DMS53 treated with DMSO at 0.1 percent for 48 hours (cell line): Measurements from ENCODE around the gene PANX2.
"Not testable (repeated sequence)": the region's sequence is repeated elsewhere in the genome, so short reads cannot be mapped to it uniquely, and the experiment has no call there.

Source experiments
- DNase-seq: peaks from one replicate; lab custom pipeline; 2025; ENCODE audit not compliant: unreplicated experiment; lab: John Stamatoyannopoulos, UW

PANX2 gene

DNA sequence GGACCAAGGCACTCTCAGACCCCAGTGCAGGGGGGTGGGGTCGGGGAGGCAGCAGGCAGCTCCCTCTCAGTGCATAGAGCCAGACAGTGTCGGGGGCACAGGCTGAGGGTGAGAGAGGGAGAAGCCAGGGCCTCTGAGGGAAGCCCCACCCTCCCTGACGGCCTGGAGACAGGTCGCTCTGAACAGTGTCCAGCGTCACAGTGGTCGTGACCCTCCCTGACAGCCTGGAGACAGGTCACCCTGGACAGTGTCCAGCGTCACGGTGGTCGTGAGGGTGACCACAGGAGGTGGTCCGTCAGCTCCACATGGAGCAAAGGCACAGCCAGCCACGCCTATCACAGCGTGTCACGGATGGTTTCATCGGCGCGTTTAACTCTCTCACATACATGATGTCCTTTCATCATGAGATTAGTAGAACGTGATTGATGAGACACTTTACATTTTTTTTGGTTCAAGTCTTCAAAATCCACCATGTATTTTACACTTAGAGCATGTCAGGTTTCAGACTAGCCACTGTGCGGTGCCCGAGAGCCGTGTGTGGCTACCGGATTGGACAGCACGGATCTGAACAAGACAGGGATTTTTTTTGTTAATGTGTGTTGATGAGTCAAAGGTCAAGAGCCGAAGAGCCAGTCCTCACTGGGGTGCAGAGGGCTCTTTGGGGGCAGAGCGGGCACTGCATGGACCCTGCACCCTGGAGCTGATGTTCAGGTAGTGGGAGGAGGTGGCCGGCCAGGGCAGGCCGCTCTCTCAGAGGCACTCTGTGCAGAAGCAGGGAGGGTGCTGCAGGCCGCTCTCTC is 23.9 kb upstream of the PANX2 start:
- peak; percentile 45 for DNase-seq

- DNase-seq: not testable (repeated sequence)
Measured at GRCh38 chr22:50147258-50148165, 23.0 kb upstream of the PANX2 start.

DNA sequence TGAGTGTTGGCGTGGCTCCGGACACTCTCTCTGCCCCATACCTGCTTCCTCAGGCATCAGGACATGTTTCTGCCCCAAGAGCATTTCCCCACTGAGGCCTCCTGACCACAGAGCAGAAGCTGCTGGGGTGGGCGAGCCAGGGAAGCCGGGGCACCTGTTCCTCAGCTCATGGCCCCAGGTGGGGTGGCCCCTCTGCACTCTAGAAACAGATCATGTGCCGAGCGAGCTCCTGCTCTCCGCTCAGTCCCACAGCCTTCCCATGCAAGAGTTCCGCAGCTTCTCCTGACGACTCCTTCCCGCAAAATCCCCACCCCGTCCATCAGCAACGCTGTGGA is 22.4 kb upstream of the PANX2 start:
- no peak for DNase-seq

- DNase-seq: peak; percentile 89
Measured at GRCh38 chr22:50148991-50149721, 21.4 kb upstream of the PANX2 start.

GRCh38 chr22:50150161-50151129 is 20.1 kb upstream of the PANX2 start:
- DNase-seq: no peak

GRCh38 chr22:50151571-50152537 is 18.7 kb upstream of the PANX2 start:
- no peak for DNase-seq

DNA sequence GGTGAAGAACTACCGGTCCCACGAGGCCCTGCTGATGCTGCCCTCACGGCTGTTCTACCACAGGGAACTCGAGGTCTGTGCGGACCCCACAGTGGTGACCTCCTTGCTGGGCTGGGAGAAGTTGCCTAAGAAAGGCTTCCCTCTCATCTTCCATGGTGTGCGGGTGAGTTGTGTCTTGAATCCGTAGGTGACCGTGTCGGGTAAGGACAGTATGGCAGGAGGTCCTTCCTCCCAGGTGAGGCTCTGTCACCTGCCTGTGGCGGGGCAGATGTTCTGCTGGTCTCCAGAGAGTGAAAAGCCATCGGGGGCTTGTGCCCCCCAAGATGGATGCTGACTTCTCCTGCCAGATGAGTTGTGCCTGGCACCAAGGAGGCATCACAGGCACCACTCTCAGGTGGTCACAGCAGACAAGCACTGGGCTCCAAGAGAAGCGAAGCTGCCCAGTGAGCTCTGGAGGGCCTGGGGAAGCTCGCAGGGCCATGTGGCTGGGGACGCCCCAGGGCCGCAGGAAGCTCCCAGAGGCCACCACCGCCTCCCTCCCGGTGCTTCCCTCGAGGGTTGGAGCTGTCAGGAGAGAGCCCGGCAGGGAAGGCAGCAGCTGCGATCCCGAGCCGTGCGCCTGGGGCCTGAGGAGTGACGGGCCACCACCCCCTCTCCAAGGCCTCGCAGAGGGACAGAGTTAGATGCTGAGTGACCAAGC is 17.3 kb upstream of the PANX2 start:
- DNase-seq: no peak

- no peak for DNase-seq
Measured at GRCh38 chr22:50153756-50154140, 16.8 kb upstream of the PANX2 start.

DNA sequence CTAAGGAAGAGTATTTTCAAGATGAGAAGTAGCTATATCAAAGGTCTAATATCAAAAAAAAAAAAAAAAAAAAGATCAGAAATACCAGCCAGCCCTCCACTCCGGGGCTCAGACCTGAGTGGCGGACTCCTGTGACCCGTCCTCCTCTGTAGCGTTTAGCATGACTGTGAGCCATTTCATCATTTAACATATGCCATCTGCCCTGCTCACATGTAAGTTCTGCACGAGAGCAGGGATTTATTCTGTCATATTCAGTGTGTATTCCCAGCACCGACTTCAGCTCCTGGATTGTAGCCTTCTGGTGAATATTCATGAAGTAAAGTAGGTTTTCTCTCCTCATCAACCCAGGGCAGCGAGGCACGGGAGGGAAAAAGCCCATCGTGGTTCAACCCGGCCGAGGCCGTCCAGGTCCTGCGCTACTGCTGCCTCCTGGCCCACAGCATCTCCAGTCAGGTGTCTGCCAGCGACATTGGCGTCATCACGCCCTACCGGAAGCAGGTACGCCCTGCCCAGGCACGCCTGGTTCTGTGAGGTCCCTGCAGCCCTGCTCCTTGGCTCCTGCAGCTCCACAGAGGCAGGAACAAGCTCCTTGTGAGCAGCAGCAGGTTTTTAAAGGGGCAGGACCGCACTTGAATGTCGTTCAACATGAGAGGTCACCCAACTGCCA is 12.7 kb upstream of the PANX2 start:
- DNase-seq: no peak

DNA sequence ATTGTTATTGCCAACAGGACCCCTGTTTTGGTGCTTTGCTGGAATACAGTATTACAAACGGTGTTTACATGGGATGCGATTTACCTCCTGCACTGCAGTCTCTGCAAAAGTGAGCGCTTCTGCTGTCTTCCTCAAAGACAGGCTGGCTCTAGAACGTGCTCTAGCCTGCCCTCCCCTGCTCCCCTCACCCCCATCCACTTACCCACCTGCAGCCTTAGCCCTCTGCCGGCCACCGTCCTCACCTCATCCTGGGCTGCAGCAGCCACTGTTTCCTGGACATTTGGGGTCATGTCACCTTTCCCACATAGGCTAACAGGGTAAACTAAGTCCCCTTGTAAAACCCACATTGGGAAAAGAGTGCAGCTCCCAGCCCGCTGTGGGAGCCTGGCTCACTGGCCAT is 9.6 kb upstream of the PANX2 start:
- no peak for DNase-seq

GRCh38 chr22:50161508-50162390 is 8.8 kb upstream of the PANX2 start:
- no peak for DNase-seq

GRCh38 chr22:50162391-50162956 is 8.1 kb upstream of the PANX2 start:
- no peak for DNase-seq

DNA sequence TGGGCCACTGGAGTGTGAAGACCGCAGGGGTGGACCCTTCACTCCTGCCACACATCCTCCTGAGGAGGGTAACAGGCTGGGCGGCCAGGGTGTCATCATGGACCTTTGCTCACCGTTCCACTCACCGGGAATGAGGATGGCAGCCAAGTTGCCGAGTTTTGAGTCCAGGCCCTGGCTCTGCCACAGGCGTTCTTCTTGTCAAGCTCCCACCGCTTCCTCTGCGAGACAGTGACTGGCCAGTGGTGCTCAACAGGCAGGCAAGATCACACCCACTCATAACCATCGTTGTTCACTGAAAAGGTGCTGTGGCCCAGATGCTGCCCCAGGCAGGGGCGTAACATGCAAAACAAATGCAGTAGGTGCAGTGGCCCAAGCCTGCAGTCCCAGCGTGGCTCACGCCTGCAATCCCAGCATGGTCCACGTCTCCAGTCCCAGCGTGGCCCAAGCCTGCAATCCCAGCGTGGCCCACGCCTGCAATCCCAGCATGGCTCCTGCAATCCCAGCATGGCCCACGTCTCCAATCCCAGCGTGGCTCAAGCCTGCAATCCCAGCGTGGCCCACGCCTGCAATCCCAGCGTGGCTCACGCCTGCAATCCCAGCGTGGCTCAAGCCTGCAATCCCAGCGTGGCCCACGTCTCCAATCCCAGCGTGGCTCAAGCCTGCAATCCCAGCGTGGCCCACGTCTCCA is 5.0 kb upstream of the PANX2 start:
- DNase-seq: no peak

DNA sequence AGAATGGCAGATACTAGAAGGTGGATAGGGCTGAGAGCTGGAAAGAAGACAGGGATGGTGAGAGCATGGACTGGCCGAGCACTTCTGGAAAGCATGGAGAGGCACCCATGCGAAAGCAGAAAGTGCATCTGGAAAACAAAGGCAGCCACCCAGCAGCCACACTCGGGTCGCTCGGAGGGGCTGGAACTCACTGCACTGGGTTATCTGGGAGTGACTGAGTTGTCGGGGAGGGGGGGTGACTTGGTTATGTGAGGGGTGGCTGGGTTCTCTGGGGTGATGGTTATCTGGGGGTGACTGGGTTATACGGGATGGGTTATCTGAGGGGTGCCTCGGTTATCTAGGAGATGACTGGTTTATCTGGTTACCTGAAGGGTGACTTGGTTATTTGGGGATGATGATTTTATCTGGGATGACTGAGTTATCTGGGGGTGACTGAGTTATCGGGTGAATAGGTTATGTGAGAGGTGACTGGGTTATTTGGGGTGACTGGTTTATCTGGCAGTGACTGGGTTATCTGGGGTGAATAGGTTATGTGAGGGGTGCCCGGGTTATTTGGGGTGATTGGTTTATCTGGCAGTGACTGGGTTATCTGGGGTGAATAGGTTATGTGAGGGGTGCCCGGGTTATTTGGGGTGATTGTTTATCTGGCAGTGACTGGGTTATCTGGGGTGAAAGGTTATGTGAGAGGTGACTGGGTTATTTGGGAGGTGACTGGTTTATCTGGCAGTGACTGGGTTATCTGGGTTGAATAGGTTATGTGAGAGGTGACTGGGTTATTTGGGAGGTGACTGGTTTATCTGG is 2.6 kb upstream of the PANX2 start:
- no peak for DNase-seq

DNA sequence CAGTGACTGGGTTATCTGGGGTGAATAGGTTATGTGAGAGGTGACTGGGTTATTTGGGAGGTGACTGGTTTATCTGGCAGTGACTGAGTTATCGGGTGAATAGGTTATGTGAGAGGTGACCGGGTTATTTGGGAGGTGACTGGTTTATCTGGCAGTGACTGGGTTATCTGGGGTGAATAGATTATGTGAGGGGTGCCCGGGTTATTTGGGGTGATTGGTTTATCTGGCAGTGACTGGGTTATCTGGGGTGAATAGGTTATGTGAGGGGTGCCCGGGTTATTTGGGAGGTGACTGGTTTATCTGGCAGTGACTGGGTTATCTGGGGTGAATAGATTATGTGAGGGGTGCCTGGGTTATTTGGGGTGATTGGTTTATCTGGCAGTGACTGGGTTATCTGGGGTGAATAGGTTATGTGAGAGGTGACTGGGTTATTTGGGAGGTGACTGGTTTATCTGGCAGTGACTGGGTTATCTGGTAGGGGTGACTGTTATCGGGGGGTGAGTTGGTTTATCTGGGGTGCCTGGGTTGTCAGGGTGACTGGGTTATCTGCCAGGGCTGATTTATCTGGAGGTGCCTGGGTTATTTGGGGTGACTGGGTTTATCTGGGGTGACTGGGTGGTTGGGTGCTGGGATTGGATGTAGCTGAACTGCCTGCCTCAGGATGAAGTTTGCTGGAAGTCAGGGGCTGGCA is 1.9 kb upstream of the PANX2 start:
- not testable (repeated sequence) for DNase-seq
